GM23248 (cell line): ENCODE measurements around the gene USP6NL. TPM values are rescaled to one million over a fixed set of nuclear protein-coding genes. Genes with fewer than 3 reads are reported as not detected.

Source experiments
- DNase-seq: peaks from one replicate; pipeline ENCODE4 v3.0.0-alpha.2; 2015
- H2AFZ ChIP-seq: fragments of 200-600 bp; sonication (generic); 2 replicates; pipeline ENCODE4 v1.6.1; 2016; ENCODE audit warnings: antibody characterized with exemption
- H3F3A ChIP-seq: fragments of 200-600 bp; sonication (generic); 2 replicates; pipeline ENCODE4 v1.6.1; 2016; ENCODE audit warnings: mild to moderate bottlenecking, antibody characterized with exemption, mixed run types; ENCODE audit not compliant: insufficient read depth
- H3K27ac ChIP-seq: fragments of 200-600 bp; sonication (generic); 2 replicates; pipeline ENCODE4 v1.5.1; 2016; ENCODE audit warnings: mild to moderate bottlenecking
- H3K27me3 ChIP-seq: fragments of 200-600 bp; sonication (generic); replicated peaks from 2 replicates; pipeline ENCODE4 v1.6.1; 2016; ENCODE audit warnings: mild to moderate bottlenecking; ENCODE audit not compliant: insufficient read depth
- H3K36me3 ChIP-seq: fragments of 200-600 bp; sonication (generic); 2 replicates; pipeline ENCODE4 v1.6.1; 2016; ENCODE audit warnings: low read depth, mild to moderate bottlenecking
- H3K4me1 ChIP-seq: fragments of 200-600 bp; sonication (generic); 2 replicates; pipeline ENCODE4 v1.6.1; 2016; ENCODE audit warnings: mild to moderate bottlenecking; ENCODE audit not compliant: insufficient read depth
- H3K4me2 ChIP-seq: fragments of 200-600 bp; sonication (generic); one replicate; pipeline ENCODE4 v1.6.1; 2016; ENCODE audit warnings: mild to moderate bottlenecking; ENCODE audit not compliant: unreplicated experiment
- H3K4me3 ChIP-seq: fragments of 200-600 bp; sonication (generic); 2 replicates; pipeline ENCODE4 v1.5.1; 2016; ENCODE audit warnings: mild to moderate bottlenecking
- H3K79me2 ChIP-seq: fragments of 200-600 bp; sonication (generic); 2 replicates; pipeline ENCODE4 v1.6.1; 2016; ENCODE audit warnings: mild to moderate bottlenecking; ENCODE audit not compliant: insufficient read depth
- H3K9ac ChIP-seq: fragments of 200-600 bp; sonication (generic); 2 replicates; pipeline ENCODE4 v1.6.1; 2016; ENCODE audit warnings: mild to moderate bottlenecking
- H3K9me2 ChIP-seq: fragments of 200-600 bp; sonication (generic); 2 replicates; pipeline ENCODE4 v1.6.1; 2016; ENCODE audit warnings: mixed run types, mild to moderate bottlenecking, moderate library complexity; ENCODE audit not compliant: insufficient read depth
- H3K9me3 ChIP-seq: fragments of 200-600 bp; sonication (generic); one replicate; pipeline ENCODE4 v1.6.1; 2017; ENCODE audit warnings: low read depth
- H4K20me1 ChIP-seq: fragments of 200-600 bp; sonication (generic); 2 replicates; pipeline ENCODE4 v1.6.0; 2016; ENCODE audit not compliant: insufficient read depth
- EZH2 ChIP-seq: fragments of 200-600 bp; sonication (generic); IDR thresholded peaks from 2 replicates; pipeline ENCODE4 v1.6.1; 2018; ENCODE audit warnings: antibody characterized with exemption, mild to moderate bottlenecking; ENCODE audit not compliant: insufficient read depth, poor library complexity, severe bottlenecking
- EZH2phosphoT487 ChIP-seq: fragments of 200-600 bp; sonication (generic); IDR thresholded peaks from 2 replicates; pipeline ENCODE4 v1.6.1; 2018; ENCODE audit warnings: antibody characterized with exemption, moderate library complexity, mild to moderate bottlenecking, low read depth; ENCODE audit not compliant: insufficient read depth
- WGBS, 2 experiments: methylation state at CpG; one replicate each; pipeline ENCODE4 v1.1.6; 2015 to 2017; ENCODE audit warnings: low lambda C conversion rate in 2 of 2, low coverage in 1 of 2; ENCODE audit errors: missing lambda C conversion rate in 2 of 2; 5-methylcytosine and 5-hydroxymethylcytosine counted together
- in situ Hi-C: fragments of 300-500 bp; cut with MboI; formaldehyde crosslinking; loops from 2 replicates; pipeline ENCODE4 v1.15.0; 2020
- polyA plus RNA-seq: library from polyadenylated mRNA; unstranded; fragments of >200 nt; fragmentation: Nextera tagmentation; extraction: Ambion mirVana; gene quantifications from 2 replicates; pipeline ENCODE4 v1.2.1, GENCODE V29; 2016
- total RNA-seq: library from RNA; depleted of rRNA; stranded (reverse); fragments of >200 nt; shearing (Covaris generic); gene quantifications from 2 replicates; pipeline ENCODE4 v1.2.3, GENCODE V29; 2014

USP6NL gene
- total and polyA plus RNA-seq, 2 experiments from 2014 or later: 4.4 to 9.2 TPM

GRCh38 chr10:11454160-11454559, 157.3 kb downstream of the USP6NL start:
- 97 to 98% methylated on average over 4 of the region's 4 CpGs for WGBS, 2 experiments
- no peak overlapping the region for H3K9ac ChIP-seq
- H3K4me3 ChIP-seq: no peak overlapping the region
- no peaks in the 10 kb centered on the region for H3K79me2 ChIP-seq
- no peaks in the 10 kb centered on the region for H3K9me2 ChIP-seq
- no peaks in the 10 kb centered on the region for H4K20me1 ChIP-seq
- H2AFZ ChIP-seq: no peak overlapping the region
- DNase-seq: no peak
- no peak overlapping the region for H3K4me2 ChIP-seq
- no peaks in the 10 kb centered on the region for H3K9me3 ChIP-seq
- in situ Hi-C loops: no loop called here
- H3K27ac ChIP-seq: no peak overlapping the region
- H3F3A ChIP-seq: no peaks in the 10 kb centered on the region
- no peak for TF ChIP-seq EZH2
- TF ChIP-seq EZH2phosphoT487: no peak
- no peaks in the 10 kb centered on the region for H3K27me3 ChIP-seq
- H3K4me1 ChIP-seq: no peaks in the 10 kb centered on the region
- no peaks in the 10 kb centered on the region for H3K36me3 ChIP-seq

- Histone ChIP-seq H3K27me3 (0 out of 2 replicates have a peak, but pooled peaks cover 13% of the 10 kb centered on the region), H3K9me3 (no peaks in the 10 kb centered on the region), H3K9me2 (no peaks in the 10 kb centered on the region), H2AFZ (no peak overlapping the region), H3K9ac (no peak overlapping the region), H3K79me2 (no peaks in the 10 kb centered on the region), H3K27ac (no peak overlapping the region), H3K4me3 (no peak overlapping the region), H3K4me1 (no peaks in the 10 kb centered on the region), H3K36me3 (no peaks in the 10 kb centered on the region), H4K20me1 (no peaks in the 10 kb centered on the region), H3K4me2 (no peak overlapping the region), H3F3A (no peaks in the 10 kb centered on the region)
- TF ChIP-seq EZH2 (no peak), EZH2phosphoT487 (no peak)
- 68 to 69% methylated on average over 13 of the region's 13 CpGs for WGBS, 2 experiments
- in situ Hi-C loops: no loop called here
- DNase-seq: no peak
Measured at GRCh38 chr10:11451640-11452260, 159.7 kb downstream of the USP6NL start.

- Histone ChIP-seq H3F3A (no peaks in the 10 kb centered on the region), H3K9ac (no peak overlapping the region), H3K9me2 (no peaks in the 10 kb centered on the region), H3K27ac (no peak overlapping the region), H3K27me3 (0 out of 2 replicates have a peak, but pooled peaks cover 13% of the 10 kb centered on the region), H3K36me3 (no peaks in the 10 kb centered on the region), H4K20me1 (no peaks in the 10 kb centered on the region), H3K4me3 (no peak overlapping the region), H3K79me2 (no peaks in the 10 kb centered on the region), H2AFZ (no peak overlapping the region), H3K4me1 (no peaks in the 10 kb centered on the region), H3K4me2 (no peak overlapping the region), H3K9me3 (no peaks in the 10 kb centered on the region)
- TF ChIP-seq EZH2 (no peak), EZH2phosphoT487 (no peak)
- in situ Hi-C loops: no loop called here
- WGBS, 2 experiments: 41 to 52% methylated on average over 6 of the region's 6 CpGs
- DNase-seq: no peak
Measured at GRCh38 chr10:11450427-11450826, 161.0 kb downstream of the USP6NL start.

- 0 out of 2 replicates have a peak, but pooled peaks cover 13% of the 10 kb centered on the region for H3K27me3 ChIP-seq
- H3K4me1 ChIP-seq: no peaks in the 10 kb centered on the region
- H4K20me1 ChIP-seq: no peaks in the 10 kb centered on the region
- no peak overlapping the region for H2AFZ ChIP-seq
- H3F3A ChIP-seq: no peaks in the 10 kb centered on the region
- no peaks in the 10 kb centered on the region for H3K9me2 ChIP-seq
- no peak overlapping the region for H3K9ac ChIP-seq
- no peak for DNase-seq
- 60 to 64% methylated on average over 8 of the region's 8 CpGs for WGBS, 2 experiments
- no peaks in the 10 kb centered on the region for H3K9me3 ChIP-seq
- H3K27ac ChIP-seq: no peak overlapping the region
- H3K79me2 ChIP-seq: no peaks in the 10 kb centered on the region
- H3K4me3 ChIP-seq: no peak overlapping the region
- no peak for TF ChIP-seq EZH2phosphoT487
- TF ChIP-seq EZH2: no peak
- in situ Hi-C loops: no loop called here
- H3K4me2 ChIP-seq: no peak overlapping the region
- no peaks in the 10 kb centered on the region for H3K36me3 ChIP-seq
Measured at GRCh38 chr10:11449761-11450160, 161.7 kb downstream of the USP6NL start.
